HepG2 (cell line): ENCODE measurements around the gene EHD1. TPM values are rescaled to one million over a fixed set of nuclear protein-coding genes. Genes with fewer than 3 reads are reported as not detected.

Experiments
- ATF1 ChIP-seq: IDR thresholded peaks from 2 replicates; pipeline ENCODE4 v1.6.1; 2016; ENCODE audit warnings: mild to moderate bottlenecking, control low read depth
- FOXK2 ChIP-seq: fragments of 450-650 bp; IDR thresholded peaks from 2 replicates; pipeline ENCODE4 v1.6.1; 2016
- HIVEP1 ChIP-seq: sonication (generic); formaldehyde crosslinking; IDR thresholded peaks from 2 replicates; pipeline ENCODE4 v1.4.0; 2020; ENCODE audit warnings: mild to moderate bottlenecking, missing genetic modification reagents
- IKZF4 ChIP-seq: sonication (generic); formaldehyde crosslinking; IDR thresholded peaks from 2 replicates; pipeline ENCODE4 v1.5.1; 2020; ENCODE audit warnings: borderline replicate concordance, mild to moderate bottlenecking, low read depth, missing genetic modification reagents; ENCODE audit errors: not compliant biosample characterization
- JUND ChIP-seq: sonication (generic); formaldehyde crosslinking; IDR thresholded peaks from 2 replicates; pipeline ENCODE4 v1.8.0; 2022; ENCODE audit warnings: mild to moderate bottlenecking, missing genetic modification reagents
- KDM3A ChIP-seq: IDR thresholded peaks from 2 replicates; pipeline ENCODE4 v1.6.1; 2018; ENCODE audit warnings: low read depth, missing compliant biosample characterization
- MTF2 ChIP-seq: sonication (generic); formaldehyde crosslinking; IDR thresholded peaks from 2 replicates; pipeline ENCODE4 v1.5.0; 2020; ENCODE audit warnings: missing genetic modification reagents, borderline replicate concordance
- NFAT5 ChIP-seq: sonication (generic); formaldehyde crosslinking; IDR thresholded peaks from 2 replicates; pipeline ENCODE4 v1.4.0; 2020; ENCODE audit warnings: missing genetic modification reagents
- PCBP1 ChIP-seq: fragments of 200-400 bp; formaldehyde crosslinking; IDR thresholded peaks from 2 replicates; pipeline ENCODE4 v1.6.1; 2017; ENCODE audit warnings: mild to moderate bottlenecking, low read depth, low read length, borderline replicate concordance
- SALL1 ChIP-seq: sonication (generic); formaldehyde crosslinking; IDR thresholded peaks from 2 replicates; pipeline ENCODE4 v1.8.0; 2022; ENCODE audit warnings: mild to moderate bottlenecking, missing genetic modification reagents
- SATB2 ChIP-seq: sonication (generic); formaldehyde crosslinking; IDR thresholded peaks from 2 replicates; pipeline ENCODE4 v1.5.0; 2020; ENCODE audit warnings: missing genetic modification reagents
- SRF ChIP-seq: IDR thresholded peaks from 2 replicates; pipeline ENCODE4 v1.6.1; 2011; ENCODE audit warnings: mild to moderate bottlenecking, low read depth, low read length, moderate library complexity
- SRSF1 ChIP-seq: fragments of 200-400 bp; formaldehyde crosslinking; optimal IDR thresholded peaks from 2 replicates; pipeline ENCODE3; 2017; ENCODE audit warnings: mild to moderate bottlenecking, low read depth, low read length, moderate library complexity
- TEAD3 ChIP-seq: optimal IDR thresholded peaks from 2 replicates; pipeline ENCODE3; 2016; ENCODE audit warnings: borderline replicate concordance
- TRIM22 ChIP-seq: fragments of 450-650 bp; IDR thresholded peaks from 2 replicates; pipeline ENCODE4 v1.6.1; 2017
- ZIK1 ChIP-seq: sonication (generic); formaldehyde crosslinking; IDR thresholded peaks from 2 replicates; pipeline ENCODE4 v1.5.0; 2020; ENCODE audit warnings: mild to moderate bottlenecking, low read depth, missing genetic modification reagents, borderline replicate concordance
- ZKSCAN5 ChIP-seq: sonication (generic); formaldehyde crosslinking; IDR thresholded peaks from 2 replicates; pipeline ENCODE4 v1.5.1; 2020; ENCODE audit warnings: mild to moderate bottlenecking, missing genetic modification reagents
- ZNF180 ChIP-seq: sonication (generic); formaldehyde crosslinking; IDR thresholded peaks from 2 replicates; pipeline ENCODE4 v1.4.0; 2020; ENCODE audit warnings: low read depth, missing genetic modification reagents, borderline replicate concordance
- ZNF33A ChIP-seq: sonication (generic); formaldehyde crosslinking; IDR thresholded peaks from 2 replicates; pipeline ENCODE4 v1.5.1; 2020; ENCODE audit warnings: missing genetic modification reagents, mild to moderate bottlenecking, moderate library complexity, borderline replicate concordance
- ZNF484 ChIP-seq: sonication (generic); formaldehyde crosslinking; IDR thresholded peaks from 2 replicates; pipeline ENCODE4 v1.5.1; 2020; ENCODE audit warnings: mild to moderate bottlenecking, low read depth, missing genetic modification reagents, borderline replicate concordance
- ZNF589 ChIP-seq: sonication (generic); formaldehyde crosslinking; conservative IDR thresholded peaks from 2 replicates; pipeline ENCODE4 v1.8.0; 2022; ENCODE audit warnings: mild to moderate bottlenecking, moderate library complexity, missing genetic modification reagents
- ZNF660 ChIP-seq: sonication (generic); formaldehyde crosslinking; IDR thresholded peaks from 2 replicates; pipeline ENCODE4 v1.5.1; 2020; ENCODE audit warnings: mild to moderate bottlenecking, low read depth, missing genetic modification reagents, borderline replicate concordance
- ZNF674 ChIP-seq: sonication (generic); formaldehyde crosslinking; IDR thresholded peaks from 2 replicates; pipeline ENCODE4 v1.5.0; 2020; ENCODE audit warnings: low read depth, mild to moderate bottlenecking, missing genetic modification reagents
- ZSCAN12 ChIP-seq: sonication (generic); formaldehyde crosslinking; IDR thresholded peaks from 2 replicates; pipeline ENCODE4 v1.9.0; 2021; ENCODE audit warnings: mild to moderate bottlenecking, missing genetic modification reagents
- ZSCAN25 ChIP-seq: sonication (generic); formaldehyde crosslinking; IDR thresholded peaks from 2 replicates; pipeline ENCODE4 v1.8.0; 2022; ENCODE audit warnings: mild to moderate bottlenecking, missing genetic modification reagents
- polyA plus RNA-seq, 8 experiments: library from polyadenylated mRNA; depleted of rRNA in 3 of 8; stranded (reverse) in 7 of 8; unstranded in 1 of 8; fragments of >200 nt; fragmentation: Illumina TruSeq in 4 of 8; extraction: Trizol in 4 of 8; gene quantifications; 2 replicates each; pipeline versions ENCODE4 v1.2.1 to v1.2.3, GENCODE V29; 2011 to 2016; ENCODE audit warnings: low read depth in 4 of 8, missing spikeins in 1 of 8, mixed read lengths in 1 of 8; ENCODE audit not compliant: insufficient read depth in 1 of 8
- total RNA-seq, 5 experiments: library from RNA; depleted of rRNA; stranded (reverse); fragments of >200 nt; fragmentation: Illumina TruSeq; extraction: Trizol; gene quantifications; 2 replicates each; pipeline ENCODE4 v1.2.3, GENCODE V29; 2016; ENCODE audit warnings: low read depth in 1 of 5

The EHD1 gene
- total and polyA plus RNA-seq, 2 of the 13 experiments (the other 11 are each of a cell fraction or from before 2014, with no cell fraction given), result 23.6 to 26.6 TPM

GRCh38 chr11:64878494-64879243 lies at the start of gene EHD1 (continued):
- TF ChIP-seq FOXK2, result no peak
- no peak for TF ChIP-seq ZKSCAN5 (CRISPR knock-in tag)
- no peak for TF ChIP-seq KDM3A (CRISPR knock-in tag)
- 0 out of 2 replicates have a peak, but pooled peaks have one; percentile 34 for TF ChIP-seq NFAT5 (CRISPR knock-in tag)
- peak; percentile 25; the same call in 1 of the 2 replicates for TF ChIP-seq ZIK1 (CRISPR knock-in tag)
- no peak for TF ChIP-seq ZNF180 (CRISPR knock-in tag)
- peak; percentile 60 for TF ChIP-seq SRSF1
- no peak for TF ChIP-seq JUND (CRISPR knock-in tag)
- no peak; the same call in 1 of the 2 replicates for TF ChIP-seq ZNF674 (CRISPR knock-in tag)
- no peak for TF ChIP-seq IKZF4
- no peak for TF ChIP-seq SATB2 (CRISPR knock-in tag)
- TF ChIP-seq MTF2 (CRISPR knock-in tag), result peak; percentile 87; the same call in 1 of the 2 replicates
- peak; percentile 92 for TF ChIP-seq HIVEP1 (CRISPR knock-in tag)
- no peak for TF ChIP-seq ZNF484 (CRISPR knock-in tag)
- no peak for TF ChIP-seq TRIM22
- TF ChIP-seq ZNF589 (CRISPR knock-in tag), result peak; percentile 46
- TF ChIP-seq ATF1, result no peak
- TF ChIP-seq ZNF33A (CRISPR knock-in tag), result no peak
- TF ChIP-seq SRF, result 0 out of 2 replicates have a peak, but pooled peaks have one; percentile 10
- TF ChIP-seq PCBP1, result no peak
- TF ChIP-seq ZSCAN12 (CRISPR knock-in tag), result no peak
- no peak for TF ChIP-seq ZNF660 (CRISPR knock-in tag)
- TF ChIP-seq TEAD3 (CRISPR knock-in tag), result peak; percentile 40
- TF ChIP-seq ZSCAN25 (CRISPR knock-in tag), result 0 out of 2 replicates have a peak, but pooled peaks have one; percentile 20
- no peak; the same call in 1 of the 2 replicates for TF ChIP-seq SALL1 (CRISPR knock-in tag)
